Panc1 (cell line): ENCODE data around the gene BFSP1. TPM values are rescaled to one million over a fixed set of nuclear protein-coding genes. Genes with fewer than 3 reads are reported as not detected.

Experiments
- ATAC-seq: fragments of 200-7000 bp; cut with Tn5 transposase; 2 replicates; pipeline ENCODE4 v1.9.1; 2020; ENCODE audit warnings: mild to moderate bottlenecking, moderate library complexity
- BruUV-seq: library from RNA; stranded (reverse); fragments of 400-500 nt; replicated peaks from 2 replicates; lab custom pipeline; 2021; lab: Mats Ljungman, UMichigan
- CTCF ChIA-PET: fragments of 300-600 bp; sonication (Branson Sonifier 250); formaldehyde crosslinking; loops from one replicate; lab custom pipeline; 2022; ENCODE audit warnings: antibody characterized with exemption; lab: Charles Lee
- POLR2A ChIA-PET: fragments of 300-600 bp; sonication (Branson Sonifier 250); formaldehyde crosslinking; loops from one replicate; lab custom pipeline; 2022; ENCODE audit warnings: antibody characterized with exemption; lab: Charles Lee
- DNase-seq: peaks from one replicate; pipeline ENCODE4 v3.0.0-alpha.2; 2010; ENCODE audit warnings: low read depth, low spot score
- H3K27ac ChIP-seq: 2 replicates; pipeline ENCODE4 v1.5.1; 2011; ENCODE audit warnings: mild to moderate bottlenecking, low read length, inconsistent platforms
- H3K27me3 ChIP-seq: fragments of 200-500 bp; sonication (Bioruptor generic); 2 replicates; pipeline ENCODE4 v1.6.0; 2014; ENCODE audit warnings: low read length, inconsistent platforms; ENCODE audit not compliant: control insufficient read depth, insufficient read depth
- H3K36me3 ChIP-seq: fragments of 200-500 bp; sonication (Bioruptor generic); 2 replicates; pipeline ENCODE4 v1.5.1; 2014; ENCODE audit warnings: inconsistent platforms, mild to moderate bottlenecking, low read length, moderate library complexity; ENCODE audit not compliant: control insufficient read depth, insufficient read depth
- H3K4me1 ChIP-seq: 2 replicates; pipeline ENCODE4 v1.5.1; 2011; ENCODE audit warnings: inconsistent platforms, mild to moderate bottlenecking, low read length, moderate library complexity; ENCODE audit not compliant: control insufficient read depth, insufficient read depth
- H3K4me3 ChIP-seq, 2 experiments: 2 replicates each; pipeline ENCODE4 v1.5.1; 2011 to 2012; ENCODE audit warnings: low read depth in 2 of 2, low read length in 2 of 2, mild to moderate bottlenecking in 2 of 2, inconsistent platforms in 1 of 2, moderate library complexity in 1 of 2
- H3K9me3 ChIP-seq: fragments of 200-500 bp; sonication (Bioruptor generic); 2 replicates; pipeline ENCODE4 v1.5.1; 2014; ENCODE audit warnings: low read depth, mild to moderate bottlenecking, inconsistent platforms, low read length, moderate library complexity; ENCODE audit not compliant: control insufficient read depth, insufficient read depth
- CTCF ChIP-seq: fragments of 450-650 bp; IDR thresholded peaks from 2 replicates; pipeline ENCODE4 v1.5.1; 2017; ENCODE audit warnings: mild to moderate bottlenecking
- POLR2AphosphoS5 ChIP-seq: IDR thresholded peaks from 2 replicates; pipeline ENCODE4 v1.6.1; 2012; ENCODE audit warnings: mild to moderate bottlenecking, low read depth, low read length, moderate library complexity
- SIN3A ChIP-seq: IDR thresholded peaks from 2 replicates; pipeline ENCODE4 v1.6.1; 2012; ENCODE audit warnings: low read depth, mild to moderate bottlenecking, low read length, moderate library complexity, borderline replicate concordance; ENCODE audit not compliant: insufficient read depth
- TCF7L2 ChIP-seq: IDR thresholded peaks from 2 replicates; pipeline ENCODE4 v1.6.1; 2011; ENCODE audit warnings: mild to moderate bottlenecking, low read depth, low read length, inconsistent platforms
- in situ Hi-C: cut with HindIII; loops from 2 replicates; pipeline ENCODE4 v1.10.0; 2016; ENCODE audit warnings: low sequenced_read_pairs, low pct_unique_long_range_greater_than_20kb
- intact Hi-C: fragments of 100-400 bp; cut with micrococcal nuclease; formaldehyde crosslinking; loops from one replicate; pipeline ENCODE4 v1.10.0; 2022; ENCODE audit not compliant: unreplicated experiment
- total RNA-seq: library from RNA; stranded (reverse); gene quantifications from one replicate; pipeline ENCODE4 v1.2.1, GENCODE V29; 2021; ENCODE audit not compliant: unreplicated experiment
- TF ChIP-seq, protein P1 (sequence below), 2 experiments: IDR thresholded peaks; 2 replicates each; pipeline ENCODE4 v1.6.1; 2011 to 2012; ENCODE audit warnings: low read depth in 2 of 2, control low read depth in 1 of 2, low read length in 1 of 2, mild to moderate bottlenecking in 1 of 2, moderate library complexity in 1 of 2; ENCODE audit not compliant: insufficient read depth in 1 of 2

The BFSP1 gene
- total RNA-seq, 1 experiment from 2014 or later: 6.9 TPM

- no peaks in the 10 kb centered on the region for H3K9me3 ChIP-seq
- in situ Hi-C loops (no loop called here), intact Hi-C loops (no loop called here)
- H3K27ac ChIP-seq: no peak overlapping the region
- DNase-seq (no peak), ATAC-seq (no peak)
- H3K4me3 ChIP-seq: no peak overlapping the region
- no peaks in the 10 kb centered on the region; the same call in 1 of the 2 replicates for H3K36me3 ChIP-seq
- ChIA-PET CTCF (no interaction called here), POLR2A (no interaction called here)
- H3K27me3 ChIP-seq: peaks cover 20% of the 10 kb centered on the region
- no peak for TF ChIP-seq POLR2AphosphoS5
- no peak for TF ChIP-seq SIN3A
- TF ChIP-seq, protein P1, sequence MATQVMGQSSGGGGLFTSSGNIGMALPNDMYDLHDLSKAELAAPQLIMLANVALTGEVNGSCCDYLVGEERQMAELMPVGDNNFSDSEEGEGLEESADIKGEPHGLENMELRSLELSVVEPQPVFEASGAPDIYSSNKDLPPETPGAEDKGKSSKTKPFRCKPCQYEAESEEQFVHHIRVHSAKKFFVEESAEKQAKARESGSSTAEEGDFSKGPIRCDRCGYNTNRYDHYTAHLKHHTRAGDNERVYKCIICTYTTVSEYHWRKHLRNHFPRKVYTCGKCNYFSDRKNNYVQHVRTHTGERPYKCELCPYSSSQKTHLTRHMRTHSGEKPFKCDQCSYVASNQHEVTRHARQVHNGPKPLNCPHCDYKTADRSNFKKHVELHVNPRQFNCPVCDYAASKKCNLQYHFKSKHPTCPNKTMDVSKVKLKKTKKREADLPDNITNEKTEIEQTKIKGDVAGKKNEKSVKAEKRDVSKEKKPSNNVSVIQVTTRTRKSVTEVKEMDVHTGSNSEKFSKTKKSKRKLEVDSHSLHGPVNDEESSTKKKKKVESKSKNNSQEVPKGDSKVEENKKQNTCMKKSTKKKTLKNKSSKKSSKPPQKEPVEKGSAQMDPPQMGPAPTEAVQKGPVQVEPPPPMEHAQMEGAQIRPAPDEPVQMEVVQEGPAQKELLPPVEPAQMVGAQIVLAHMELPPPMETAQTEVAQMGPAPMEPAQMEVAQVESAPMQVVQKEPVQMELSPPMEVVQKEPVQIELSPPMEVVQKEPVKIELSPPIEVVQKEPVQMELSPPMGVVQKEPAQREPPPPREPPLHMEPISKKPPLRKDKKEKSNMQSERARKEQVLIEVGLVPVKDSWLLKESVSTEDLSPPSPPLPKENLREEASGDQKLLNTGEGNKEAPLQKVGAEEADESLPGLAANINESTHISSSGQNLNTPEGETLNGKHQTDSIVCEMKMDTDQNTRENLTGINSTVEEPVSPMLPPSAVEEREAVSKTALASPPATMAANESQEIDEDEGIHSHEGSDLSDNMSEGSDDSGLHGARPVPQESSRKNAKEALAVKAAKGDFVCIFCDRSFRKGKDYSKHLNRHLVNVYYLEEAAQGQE (IDR thresholded peaks at IDR 0.05; ENCODE audit: insufficient read depth in 1 of 2, low read depth in 2 of 2, low read length in 1 of 2): no peak
- no peak for TF ChIP-seq TCF7L2
- no peak for TF ChIP-seq CTCF
- H3K4me1 ChIP-seq: no peaks in the 10 kb centered on the region
- BruUV-seq: no TSS peak
Observed at GRCh38 chr20:17456279-17456678, 74.9 kb downstream of the BFSP1 start.

DNA sequence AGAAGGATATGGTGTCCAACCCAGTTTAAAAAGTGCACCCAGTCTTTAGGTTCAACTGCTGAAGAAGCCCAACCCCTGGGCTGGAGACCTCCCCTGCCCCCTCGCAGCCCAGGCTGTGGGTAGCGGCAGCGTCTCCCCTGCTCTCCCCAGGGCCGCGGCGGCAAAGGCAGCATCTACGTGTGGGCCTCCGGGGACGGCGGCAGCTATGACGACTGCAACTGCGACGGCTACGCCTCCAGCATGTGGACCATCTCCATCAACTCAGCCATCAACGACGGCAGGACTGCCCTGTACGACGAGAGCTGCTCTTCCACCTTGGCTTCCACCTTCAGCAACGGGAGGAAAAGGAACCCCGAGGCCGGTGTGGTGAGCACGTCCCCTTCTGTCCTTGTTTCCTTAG, 77.6 kb downstream of the BFSP1 start:
- ATAC-seq (no peak), DNase-seq (no peak)
- Histone ChIP-seq H3K4me3 (no peak overlapping the region), H3K27me3 (peaks cover 16% of the 10 kb centered on the region), H3K9me3 (no peaks in the 10 kb centered on the region), H3K27ac (no peak overlapping the region), H3K36me3 (no peaks in the 10 kb centered on the region; the same call in 1 of the 2 replicates), H3K4me1 (no peaks in the 10 kb centered on the region)
- in situ Hi-C loops (no loop called here), intact Hi-C loops (no loop called here)
- TF ChIP-seq TCF7L2 (no peak), SIN3A (no peak), CTCF (no peak), POLR2AphosphoS5 (no peak)
- TF ChIP-seq, protein P1 (IDR thresholded peaks at IDR 0.05; ENCODE audit: insufficient read depth in 1 of 2, low read depth in 2 of 2, low read length in 1 of 2): no peak
- no TSS peak for BruUV-seq
- ChIA-PET POLR2A (no interaction called here), CTCF (no interaction called here)
